Activated CD4-positive, alpha-beta memory T cell treated with anti-CD3 and anti-CD28 coated beads for 36 hours (primary cell): ENCODE results near the gene PLXNB3. TPM values are rescaled to one million over a fixed set of nuclear protein-coding genes. Genes with fewer than 3 reads are reported as not detected.

Experiments
- CTCF ChIA-PET: fragments of 350-600 bp; sonication (Branson Sonifier 250); formaldehyde crosslinking; loops from one replicate; lab custom pipeline; 2021; ENCODE audit warnings: antibody characterized with exemption, inconsistent platforms; lab: Charles Lee
- POLR2A ChIA-PET: fragments of 350-600 bp; sonication (Branson Sonifier 250); formaldehyde crosslinking; loops from one replicate; lab custom pipeline; 2021; ENCODE audit warnings: antibody characterized with exemption; lab: Charles Lee
- DNase-seq: peaks from one replicate; pipeline ENCODE4 v3.0.0-alpha.2; 2020
- H3K27ac Mint-ChIP-seq: one replicate; pipeline ENCODE4 v1.8.0; 2021; ENCODE audit warnings: mixed read lengths
- H3K27me3 Mint-ChIP-seq: one replicate; pipeline ENCODE4 v1.8.0; 2021; ENCODE audit warnings: mixed read lengths
- H3K36me3 Mint-ChIP-seq: one replicate; pipeline ENCODE4 v1.8.0; 2021; ENCODE audit warnings: mixed read lengths
- H3K4me1 Mint-ChIP-seq: one replicate; pipeline ENCODE4 v1.8.0; 2021; ENCODE audit warnings: low read depth, mixed read lengths
- H3K4me3 Mint-ChIP-seq: one replicate; pipeline ENCODE4 v1.8.0; 2021; ENCODE audit warnings: mild to moderate bottlenecking, mixed read lengths
- H3K9me3 Mint-ChIP-seq: one replicate; pipeline ENCODE4 v1.8.0; 2021; ENCODE audit warnings: mixed read lengths
- intact Hi-C: fragments of 100-400 bp; cut with micrococcal nuclease; formaldehyde crosslinking; loops from one replicate; pipeline ENCODE4 v1.15.1; 2023
- total RNA-seq, 2 experiments: library from RNA; stranded (reverse); gene quantifications; one replicate each; pipeline ENCODE4 v1.2.3, GENCODE V29; 2021

The PLXNB3 gene
- total RNA-seq, 2 experiments from 2014 or later: 0.29 to 0.69 TPM

- CTCF ChIA-PET: interaction anchor here (0.5 to 0.7 kb wide), 2 partner anchors 28 to 180 kb away, joined by 3 read pairs; partner anchors contain the start of genes IDH3G and SSR4
- H3K27me3 Mint-ChIP-seq: no peaks in the 10 kb centered on the region
- peak; percentile 44 for DNase-seq
- no peaks in the 10 kb centered on the region for H3K9me3 Mint-ChIP-seq
- no peaks in the 10 kb centered on the region for H3K36me3 Mint-ChIP-seq
- no peak overlapping the region for H3K27ac Mint-ChIP-seq
- POLR2A ChIA-PET: interaction anchor here (1.4 kb wide), 1 partner anchor 181 kb away, joined by 3 read pairs; no protein-coding TSS in a partner anchor
- intact Hi-C loops: no loop called here
- H3K4me1 Mint-ChIP-seq: peaks cover 9% of the 10 kb centered on the region
- no peak overlapping the region for H3K4me3 Mint-ChIP-seq
Measured at GRCh38 chrX:153766098-153766817, 2.2 kb downstream of the PLXNB3 start.

- H3K27ac Mint-ChIP-seq: no peak overlapping the region
- DNase-seq: no peak
- CTCF ChIA-PET: interaction anchor here (0.7 kb wide), 1 partner anchor 180 kb away, joined by 3 read pairs; no protein-coding TSS in a partner anchor
- H3K9me3 Mint-ChIP-seq: no peaks in the 10 kb centered on the region
- H3K4me1 Mint-ChIP-seq: peaks cover 9% of the 10 kb centered on the region
- no peaks in the 10 kb centered on the region for H3K27me3 Mint-ChIP-seq
- intact Hi-C loops: no loop called here
- no peaks in the 10 kb centered on the region for H3K36me3 Mint-ChIP-seq
- no peak overlapping the region for H3K4me3 Mint-ChIP-seq
- POLR2A ChIA-PET: no interaction called here
Measured at GRCh38 chrX:153766871-153767673, 3.0 kb downstream of the PLXNB3 start.

- Mint-ChIP-seq H3K4me3 (no peak overlapping the region), H3K4me1 (peaks cover 9% of the 10 kb centered on the region), H3K27ac (no peak overlapping the region), H3K9me3 (no peaks in the 10 kb centered on the region), H3K27me3 (no peaks in the 10 kb centered on the region), H3K36me3 (no peaks in the 10 kb centered on the region)
- POLR2A ChIA-PET: no interaction called here
- no peak for DNase-seq
- intact Hi-C loops: no loop called here
- CTCF ChIA-PET: interaction anchor here (1.3 kb wide), 1 partner anchor 179 kb away, joined by 4 read pairs; no protein-coding TSS in a partner anchor
Measured at GRCh38 chrX:153767674-153768055, 3.6 kb downstream of the PLXNB3 start.

- H3K4me1 Mint-ChIP-seq: peaks cover 9% of the 10 kb centered on the region
- DNase-seq: no peak
- POLR2A ChIA-PET: no interaction called here
- intact Hi-C loops: no loop called here
- H3K36me3 Mint-ChIP-seq: no peaks in the 10 kb centered on the region
- H3K27ac Mint-ChIP-seq: no peak overlapping the region
- H3K9me3 Mint-ChIP-seq: no peaks in the 10 kb centered on the region
- no peak overlapping the region for H3K4me3 Mint-ChIP-seq
- CTCF ChIA-PET: interaction anchor here (1.3 kb wide), 1 partner anchor 179 kb away, joined by 4 read pairs; no protein-coding TSS in a partner anchor
- H3K27me3 Mint-ChIP-seq: no peaks in the 10 kb centered on the region
Measured at GRCh38 chrX:153768311-153769157, 4.5 kb downstream of the PLXNB3 start.

GRCh38 chrX:153769158-153769864 lies 5.3 kb downstream of the PLXNB3 start:
- Mint-ChIP-seq H3K27ac (no peak overlapping the region), H3K27me3 (no peaks in the 10 kb centered on the region), H3K4me1 (peaks cover 6% of the 10 kb centered on the region), H3K36me3 (no peaks in the 10 kb centered on the region), H3K4me3 (no peak overlapping the region), H3K9me3 (no peaks in the 10 kb centered on the region)
- POLR2A ChIA-PET: no interaction called here
- no peak for DNase-seq
- intact Hi-C loops: no loop called here
- CTCF ChIA-PET: interaction anchor here (1.3 kb wide), 1 partner anchor 178 kb away, joined by 4 read pairs; no protein-coding TSS in a partner anchor

- intact Hi-C loops: no loop called here
- no peak overlapping the region for H3K4me3 Mint-ChIP-seq
- no peak overlapping the region for H3K27ac Mint-ChIP-seq
- H3K4me1 Mint-ChIP-seq: peaks cover 6% of the 10 kb centered on the region
- no peaks in the 10 kb centered on the region for H3K36me3 Mint-ChIP-seq
- DNase-seq: no peak
- no peaks in the 10 kb centered on the region for H3K27me3 Mint-ChIP-seq
- H3K9me3 Mint-ChIP-seq: no peaks in the 10 kb centered on the region
- CTCF ChIA-PET: no interaction called here
- POLR2A ChIA-PET: no interaction called here
Measured at GRCh38 chrX:153769865-153770600, 6.0 kb downstream of the PLXNB3 start.

- H3K27ac Mint-ChIP-seq: no peak overlapping the region
- H3K4me3 Mint-ChIP-seq: no peak overlapping the region
- H3K4me1 Mint-ChIP-seq: peaks cover 6% of the 10 kb centered on the region
- no peak for DNase-seq
- intact Hi-C loops: no loop called here
- ChIA-PET CTCF (no interaction called here), POLR2A (no interaction called here)
- no peaks in the 10 kb centered on the region for H3K9me3 Mint-ChIP-seq
- H3K36me3 Mint-ChIP-seq: no peaks in the 10 kb centered on the region
- no peaks in the 10 kb centered on the region for H3K27me3 Mint-ChIP-seq
Measured at GRCh38 chrX:153770601-153771414, 6.8 kb downstream of the PLXNB3 start.

GRCh38 chrX:153771415-153772315 lies 7.6 kb downstream of the PLXNB3 start:
- intact Hi-C loops: no loop called here
- no peak for DNase-seq
- H3K4me1 Mint-ChIP-seq: peaks cover 2% of the 10 kb centered on the region
- no peaks in the 10 kb centered on the region for H3K27me3 Mint-ChIP-seq
- H3K27ac Mint-ChIP-seq: no peak overlapping the region
- no peaks in the 10 kb centered on the region for H3K9me3 Mint-ChIP-seq
- ChIA-PET POLR2A (no interaction called here), CTCF (no interaction called here)
- H3K4me3 Mint-ChIP-seq: no peak overlapping the region
- no peaks in the 10 kb centered on the region for H3K36me3 Mint-ChIP-seq

GRCh38 chrX:153772316-153773217 lies 8.5 kb downstream of the PLXNB3 start:
- H3K4me3 Mint-ChIP-seq: no peak overlapping the region
- no peak for DNase-seq
- no peaks in the 10 kb centered on the region for H3K9me3 Mint-ChIP-seq
- H3K36me3 Mint-ChIP-seq: no peaks in the 10 kb centered on the region
- H3K27ac Mint-ChIP-seq: no peak overlapping the region
- intact Hi-C loops: no loop called here
- POLR2A ChIA-PET: no interaction called here
- H3K4me1 Mint-ChIP-seq: no peaks in the 10 kb centered on the region
- no peaks in the 10 kb centered on the region for H3K27me3 Mint-ChIP-seq
- CTCF ChIA-PET: no interaction called here
